NCI-H1105 (cell line): Measurements from ENCODE around the gene MIA3.
"Not testable (repeated sequence)": the region's sequence is repeated elsewhere in the genome, so short reads cannot be mapped to it uniquely, and the experiment has no call there.

Source experiments
- DNase-seq: peaks from one replicate; lab custom pipeline; 2025; lab: John Stamatoyannopoulos, UW

Gene MIA3

DNA sequence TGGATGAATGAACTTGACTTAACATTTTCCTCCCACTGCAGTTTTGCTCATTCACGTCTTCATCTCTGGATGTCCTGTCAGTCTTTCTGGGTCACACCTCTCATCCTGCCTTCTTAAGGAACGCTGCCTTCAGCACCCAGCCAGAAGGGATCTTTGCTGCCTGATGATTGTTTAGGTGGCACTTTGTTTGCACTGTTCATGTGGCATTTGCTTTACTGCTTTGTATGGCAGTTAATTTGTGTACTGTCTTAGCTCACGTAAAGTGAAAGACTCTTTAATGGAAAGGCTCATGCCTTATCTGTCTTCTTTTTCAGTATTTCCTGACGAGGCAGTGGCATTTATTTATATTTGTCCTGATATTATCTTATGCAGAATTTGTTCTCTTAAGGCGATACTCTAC lies 4.9 kb downstream of the MIA3 start:
- DNase-seq: no peak

DNA sequence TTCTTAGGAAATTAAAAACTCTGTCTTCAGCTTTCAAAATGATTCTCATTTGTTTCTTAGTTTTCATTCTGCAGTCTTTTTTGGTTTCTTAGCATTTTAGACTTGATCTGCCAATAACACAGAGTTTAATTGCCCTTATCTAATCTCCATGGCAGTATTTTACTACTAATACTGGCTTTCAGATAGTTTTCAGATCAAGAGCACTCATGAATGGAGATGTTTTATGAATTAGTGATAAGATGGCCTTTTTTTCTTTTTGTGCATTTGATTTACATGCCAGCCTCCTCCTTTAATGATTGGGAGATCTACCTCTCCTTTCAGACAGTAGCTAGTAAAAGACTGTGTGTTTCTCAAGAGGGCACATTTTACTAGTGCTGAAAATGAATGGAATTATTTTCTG lies 5.6 kb downstream of the MIA3 start:
- DNase-seq: no peak

DNA sequence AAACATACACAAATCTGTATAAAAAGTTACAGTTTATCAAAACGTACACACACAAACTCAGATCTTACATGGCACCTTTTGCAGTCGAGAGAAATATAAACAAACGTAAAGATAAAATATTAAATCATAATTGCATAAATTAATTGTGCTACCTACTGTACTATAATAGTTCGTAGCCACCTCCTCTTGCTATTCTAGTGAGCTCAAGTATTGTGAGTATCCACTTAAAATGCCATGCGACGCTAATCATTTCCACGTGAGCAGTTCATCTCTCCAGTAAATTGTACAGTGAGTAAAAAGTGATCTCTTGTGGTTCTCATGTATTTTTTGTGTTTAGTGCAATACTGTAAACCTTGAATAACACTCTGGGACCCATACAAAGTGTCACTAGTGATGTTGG lies 6.3 kb downstream of the MIA3 start:
- no peak for DNase-seq

DNA sequence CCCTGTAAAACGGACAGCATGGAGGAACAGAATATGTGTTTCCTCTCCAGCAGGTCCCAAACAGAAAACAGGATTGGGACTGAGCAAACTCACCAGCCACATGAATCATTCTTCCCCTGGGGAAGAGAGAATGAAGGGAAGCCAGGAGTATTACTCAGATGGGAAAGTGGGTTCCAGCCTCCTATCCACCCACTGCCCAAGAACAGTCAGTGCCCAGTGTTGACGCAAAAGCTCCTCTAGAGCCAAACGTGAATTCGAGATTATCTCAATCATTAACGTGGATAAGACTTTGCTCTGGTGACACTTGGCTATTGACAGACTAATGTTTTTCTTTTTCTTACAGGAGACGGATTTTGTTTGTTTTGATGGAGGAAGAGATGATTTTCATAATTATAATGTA lies 9.3 kb downstream of the MIA3 start:
- no peak for DNase-seq

DNA sequence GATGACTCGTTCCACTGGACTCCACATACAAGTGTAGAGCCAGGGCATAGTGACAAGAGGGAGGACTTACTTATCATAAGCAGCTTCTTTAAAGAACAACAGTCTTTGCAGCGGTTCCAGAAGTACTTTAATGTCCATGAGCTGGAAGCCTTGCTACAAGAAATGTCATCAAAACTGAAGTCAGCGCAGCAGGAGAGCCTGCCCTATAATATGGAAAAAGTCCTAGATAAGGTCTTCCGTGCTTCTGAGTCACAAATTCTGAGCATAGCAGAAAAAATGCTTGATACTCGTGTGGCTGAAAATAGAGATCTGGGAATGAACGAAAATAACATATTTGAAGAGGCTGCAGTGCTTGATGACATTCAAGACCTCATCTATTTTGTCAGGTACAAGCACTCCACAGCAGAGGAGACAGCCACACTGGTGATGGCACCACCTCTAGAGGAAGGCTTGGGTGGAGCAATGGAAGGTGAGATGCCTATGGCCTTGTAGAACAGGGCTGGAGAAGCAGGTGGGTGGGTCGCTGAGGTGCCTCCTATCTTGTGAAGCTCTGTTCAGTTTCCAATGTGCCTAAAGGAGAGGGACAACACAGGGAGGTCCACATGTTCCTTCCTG lies 12.1 kb downstream of the MIA3 start:
- DNase-seq: no peak

DNA sequence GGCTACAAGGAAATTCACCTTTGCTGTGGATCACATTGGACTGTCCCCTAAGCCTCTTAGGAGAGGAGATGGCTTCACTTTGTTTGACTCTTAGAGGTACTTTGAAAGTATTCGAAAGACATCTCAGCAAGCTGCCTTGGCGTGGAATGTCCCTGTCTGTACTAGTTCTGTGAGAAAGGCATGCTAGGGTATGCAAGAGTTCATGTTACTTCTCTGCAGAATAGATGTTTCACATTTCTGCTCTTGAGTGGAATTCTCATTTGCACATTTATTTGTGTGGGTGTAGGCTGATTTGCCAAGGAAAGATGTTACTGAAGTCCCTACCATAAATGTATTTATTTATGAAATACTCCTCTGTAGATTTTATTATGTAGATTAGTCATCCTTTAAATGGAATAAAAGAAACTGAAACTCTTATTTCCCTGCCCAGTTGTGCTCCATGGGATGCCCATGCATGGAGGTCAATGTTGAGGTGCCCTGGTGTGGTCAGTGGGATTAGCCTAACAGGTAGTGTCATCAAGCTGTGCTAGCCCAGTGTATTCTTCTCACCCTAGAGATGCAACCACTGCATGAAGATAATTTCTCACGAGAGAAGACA lies 13.8 kb downstream of the MIA3 start:
- DNase-seq: no peak

DNA sequence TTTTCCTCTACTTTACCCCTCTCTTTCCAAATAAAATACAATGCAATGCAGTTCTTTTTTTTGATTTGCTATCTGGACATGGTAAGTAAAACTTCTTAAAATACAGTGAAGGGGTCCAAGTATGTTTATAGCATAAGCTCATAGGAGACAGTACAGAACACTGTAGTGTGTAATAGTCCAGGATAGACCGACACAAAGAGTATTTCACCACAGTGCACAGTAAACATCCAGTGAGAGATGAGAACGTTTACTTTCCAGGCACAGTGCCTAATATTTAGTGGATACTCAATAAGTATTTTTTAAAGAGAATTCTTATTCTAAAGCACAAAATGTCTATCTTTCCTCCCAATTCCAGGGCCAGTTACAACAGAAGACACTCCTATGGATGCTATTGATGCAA lies 14.9 kb downstream of the MIA3 start:
- DNase-seq: no peak

DNA sequence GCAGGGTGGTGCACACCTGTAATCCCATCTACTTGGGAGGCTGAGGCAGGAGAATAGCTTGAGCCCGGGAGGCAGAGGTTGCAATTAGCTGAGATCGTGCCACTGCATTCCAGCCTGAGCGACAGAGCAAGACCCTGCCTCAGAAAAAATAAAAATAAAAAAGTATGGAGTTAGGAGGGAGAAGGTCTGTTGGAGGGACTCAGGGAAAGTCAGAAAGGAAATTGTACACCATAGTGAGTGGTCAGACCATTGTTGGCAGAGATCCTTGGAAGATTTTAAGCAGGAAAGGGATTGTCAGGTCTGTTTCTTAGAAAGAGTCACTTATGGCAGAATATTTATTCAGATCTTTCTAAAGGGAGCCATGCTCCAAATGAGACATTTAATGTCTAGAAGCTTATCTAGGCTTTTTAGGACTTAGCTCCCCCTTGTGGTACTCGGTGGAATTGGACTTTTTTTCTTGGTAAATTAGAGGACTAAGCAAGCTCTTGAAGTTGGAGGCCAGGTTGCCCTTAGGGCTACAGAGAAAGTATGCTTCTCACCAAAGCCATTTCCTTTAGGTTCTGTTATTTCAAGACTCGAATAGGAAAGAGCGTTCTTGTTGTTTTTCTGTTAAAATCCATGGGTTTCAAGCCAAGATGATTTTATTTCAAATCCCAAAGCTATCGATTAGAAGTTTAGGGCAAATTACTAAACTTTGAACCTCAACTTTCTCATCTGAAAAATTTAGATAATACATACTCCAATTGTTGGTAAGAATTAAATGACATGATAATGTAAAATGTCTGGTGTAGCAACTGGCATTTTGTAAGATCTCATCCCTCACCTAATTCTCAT lies 16.5 kb downstream of the MIA3 start:
- peak; percentile 71 for DNase-seq

DNA sequence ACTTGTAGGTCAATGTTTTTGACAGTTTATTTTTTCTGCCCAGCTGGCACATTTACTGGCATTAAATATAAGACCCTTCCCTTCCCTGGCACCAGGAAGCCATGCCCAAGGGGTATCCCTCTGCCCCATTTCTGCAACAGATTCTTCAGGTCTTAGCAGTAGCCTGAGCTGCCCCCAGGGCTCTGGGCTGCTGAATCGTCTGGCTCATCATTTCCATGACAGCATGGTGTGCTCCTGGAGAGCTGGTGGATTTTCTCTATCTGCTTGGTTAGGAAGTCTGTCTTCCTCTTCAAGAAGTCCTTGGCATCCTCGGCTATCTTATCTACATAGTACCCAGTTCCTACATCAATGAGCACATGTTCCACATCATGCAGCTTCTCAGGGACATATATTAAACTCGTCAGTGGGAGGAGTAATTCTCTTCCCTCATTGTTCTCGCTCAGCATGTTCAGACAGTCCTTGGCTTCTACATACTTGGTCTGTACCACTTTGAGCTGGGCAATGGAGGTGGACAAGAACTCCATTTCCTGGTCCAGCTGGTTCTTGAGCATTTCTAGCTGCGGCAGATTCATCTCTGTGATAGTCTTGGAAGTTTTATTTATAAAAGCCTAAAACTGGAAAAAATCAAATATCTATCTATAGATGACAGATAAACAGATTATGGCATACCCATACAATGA lies 23.5 kb downstream of the MIA3 start:
- DNase-seq: no peak

DNA sequence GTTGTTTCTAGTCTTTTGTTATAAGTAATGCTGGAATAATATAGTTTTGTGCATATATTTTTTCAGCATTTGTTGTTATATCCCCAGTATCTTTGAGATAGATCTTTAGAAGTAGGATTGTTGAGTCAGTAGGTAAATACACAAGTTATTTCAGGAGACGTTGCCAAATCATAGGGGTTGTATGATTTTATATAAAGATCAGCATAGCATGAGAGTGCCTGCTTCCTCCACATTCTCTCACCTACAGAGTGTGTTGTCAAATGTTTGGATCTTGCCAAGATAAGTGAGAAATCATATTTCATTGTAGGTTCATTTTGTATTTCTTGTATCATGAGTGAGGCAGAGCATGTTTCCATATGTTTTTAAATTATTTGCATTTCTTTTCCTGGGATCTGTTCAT lies 24.6 kb downstream of the MIA3 start:
- DNase-seq: no peak

DNA sequence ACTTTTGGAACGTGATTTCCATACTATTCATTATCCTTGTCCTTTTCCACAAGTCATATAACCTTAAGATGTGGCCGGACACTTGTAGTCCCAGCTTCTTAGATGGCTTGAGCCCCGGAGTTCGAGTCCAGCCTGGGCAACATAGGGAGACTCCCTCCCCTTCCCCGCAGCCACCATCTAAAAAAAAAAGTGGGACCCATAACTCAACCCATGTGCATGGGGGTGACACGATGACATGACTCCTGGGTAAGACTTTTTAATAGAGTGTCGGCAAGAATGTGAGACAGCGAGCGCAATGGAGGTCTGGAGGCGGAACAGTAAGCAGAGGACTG lies 25.7 kb downstream of the MIA3 start:
- no peak for DNase-seq

DNA sequence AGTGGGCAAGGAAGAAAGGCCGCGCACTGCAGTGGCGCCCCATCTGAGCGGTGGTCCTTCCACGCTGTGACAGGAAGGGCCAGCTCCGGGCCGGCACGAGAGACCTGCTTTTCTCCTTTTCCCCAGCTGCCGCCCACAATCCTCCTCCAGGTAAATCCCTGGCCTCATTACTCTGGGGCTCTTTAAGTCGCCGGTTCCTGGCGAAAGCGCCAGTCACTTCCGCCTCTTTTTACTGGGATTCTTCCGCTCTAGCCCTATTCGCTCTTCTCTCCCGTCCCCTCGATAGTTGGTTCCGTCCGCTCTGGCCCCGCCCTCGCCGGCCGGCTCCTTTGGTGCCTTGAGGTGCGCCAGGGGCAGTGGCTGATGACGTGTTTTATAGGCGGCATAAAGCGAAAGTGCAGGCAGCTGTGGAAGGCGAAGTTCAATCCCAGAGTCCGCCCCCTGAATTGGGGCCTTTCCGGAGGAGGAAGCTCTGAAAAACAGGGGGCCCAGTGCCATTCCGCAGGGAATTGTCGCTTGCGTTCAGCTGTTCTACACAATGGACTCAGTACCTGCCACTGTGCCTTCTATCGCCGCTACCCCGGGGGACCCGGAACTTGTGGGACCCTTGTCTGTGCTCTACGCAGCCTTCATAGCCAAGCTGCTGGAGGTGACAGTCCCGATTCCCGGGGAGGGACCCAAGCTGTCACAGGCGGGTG lies 26.2 kb downstream of the MIA3 start:
- DNase-seq: peak; percentile 99

DNA sequence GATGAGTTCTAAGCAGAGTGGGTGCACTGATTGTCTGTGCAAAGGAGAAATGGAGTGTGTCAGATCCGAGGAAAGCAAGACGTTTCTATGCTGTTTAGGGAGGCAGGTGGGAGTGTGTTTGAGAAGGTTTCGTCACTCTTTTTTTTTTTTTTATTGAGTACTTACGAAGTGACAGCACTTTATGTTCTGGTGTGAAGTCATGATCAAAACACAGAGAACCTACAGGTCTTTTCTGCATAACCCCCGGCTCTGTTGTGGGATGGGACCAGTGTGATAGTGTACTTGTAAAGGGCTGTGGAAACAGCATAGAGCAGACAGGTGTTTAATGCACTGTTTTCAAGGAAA lies 26.7 kb downstream of the MIA3 start:
- no peak for DNase-seq

DNA sequence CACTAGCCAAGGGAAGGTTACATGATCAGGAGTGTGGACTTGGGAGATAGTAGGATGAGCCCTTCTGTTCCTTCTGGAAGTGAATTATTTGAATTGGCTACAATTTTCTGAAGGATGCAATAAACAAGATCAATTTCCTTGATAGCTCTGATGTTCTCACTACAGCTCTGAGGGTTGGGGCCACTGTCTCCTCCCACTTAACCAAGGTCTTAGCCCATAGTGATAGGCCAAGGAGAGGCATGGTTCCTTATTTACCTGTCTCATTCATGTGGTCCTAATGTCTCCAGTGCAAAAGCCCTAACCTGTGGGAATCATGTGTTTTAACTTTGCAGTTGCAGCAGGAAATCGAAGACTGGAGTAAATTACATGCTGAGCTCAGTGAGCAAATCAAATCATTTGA lies 34.8 kb downstream of the MIA3 start:
- no peak for DNase-seq

DNA sequence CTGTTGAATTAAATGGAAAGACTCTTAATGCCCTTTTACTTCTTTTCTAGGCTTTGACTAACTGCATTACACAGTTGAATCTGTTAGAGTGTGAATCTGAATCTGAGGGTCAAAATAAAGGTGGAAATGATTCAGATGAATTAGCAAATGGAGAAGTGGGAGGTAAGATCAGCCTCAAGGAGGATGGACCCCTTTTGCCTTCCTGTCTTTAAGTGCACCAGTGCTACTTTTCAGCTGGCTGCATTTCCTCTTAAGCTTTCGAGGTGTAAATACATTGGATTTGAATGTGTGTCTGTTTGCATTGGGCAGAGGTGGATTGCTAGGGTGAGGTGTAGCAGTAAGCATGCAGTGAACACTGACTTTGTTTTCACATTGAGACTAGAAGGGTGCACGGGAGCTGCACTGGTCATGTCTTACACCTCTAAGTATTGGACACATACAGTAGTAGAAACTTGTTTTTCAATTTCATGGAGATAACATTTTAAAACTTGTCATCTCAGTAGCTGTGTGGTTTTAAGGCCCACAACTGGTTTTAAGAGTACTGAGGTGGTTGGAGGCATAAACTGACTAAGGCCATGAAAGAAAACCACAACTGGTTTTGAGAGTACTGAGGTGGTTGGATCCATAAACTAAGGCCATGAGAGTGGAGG lies 35.4 kb downstream of the MIA3 start:
- DNase-seq: no peak

DNA sequence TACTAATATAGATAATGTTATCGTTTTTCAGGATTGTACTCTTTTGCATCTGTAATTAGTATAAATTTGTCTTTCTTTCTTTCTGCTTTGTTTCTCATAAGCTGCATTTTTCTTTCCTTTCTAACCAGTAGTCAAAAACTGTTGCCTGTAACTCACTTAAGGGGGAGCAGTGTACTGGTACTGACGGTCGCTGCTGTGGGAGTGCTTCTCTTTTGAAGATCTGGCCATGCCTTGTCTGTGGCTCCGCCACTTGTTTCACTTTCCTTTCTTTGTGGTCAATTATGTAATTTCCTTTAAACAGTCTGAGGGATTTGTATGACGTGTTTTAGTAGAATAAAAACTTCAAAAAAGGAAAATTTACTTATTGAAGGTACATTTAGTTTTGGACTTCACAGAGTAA lies 37.0 kb downstream of the MIA3 start:
- no peak for DNase-seq

DNA sequence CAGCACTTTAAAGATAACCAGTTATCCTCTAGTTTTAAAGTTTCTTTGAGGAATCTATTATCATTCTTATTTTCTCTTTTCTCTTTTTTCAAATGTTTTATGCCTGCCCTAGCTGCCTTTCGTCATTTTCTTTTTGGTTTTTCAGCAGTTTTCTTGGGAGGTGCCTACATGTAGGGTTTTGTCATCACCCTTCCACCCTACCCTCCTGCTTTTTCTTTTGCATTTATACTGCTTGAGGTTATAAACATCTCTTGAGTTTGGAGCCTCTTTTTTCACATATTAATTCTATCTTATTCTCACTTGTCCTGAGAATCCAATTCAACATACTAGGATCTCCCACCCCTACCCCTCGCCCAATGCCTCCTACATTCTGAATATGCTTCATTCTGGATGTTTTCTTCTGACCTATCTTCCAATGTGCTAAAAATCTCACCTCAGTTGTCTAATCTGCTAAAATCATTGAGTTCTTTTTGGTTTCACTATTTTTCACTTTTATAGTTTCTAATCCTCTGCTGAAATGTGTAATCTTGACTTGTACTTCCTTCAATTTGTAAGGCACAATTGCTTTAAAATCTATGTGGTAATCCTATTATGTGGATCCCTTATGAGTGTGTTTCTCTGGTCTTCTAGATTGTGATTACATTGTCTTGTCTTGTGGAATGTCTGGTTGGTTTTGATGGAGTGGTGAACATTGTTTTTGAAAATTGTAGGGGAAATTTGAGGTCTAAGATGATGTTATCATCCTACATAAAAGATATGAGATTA lies 38.7 kb downstream of the MIA3 start:
- DNase-seq: no peak

DNA sequence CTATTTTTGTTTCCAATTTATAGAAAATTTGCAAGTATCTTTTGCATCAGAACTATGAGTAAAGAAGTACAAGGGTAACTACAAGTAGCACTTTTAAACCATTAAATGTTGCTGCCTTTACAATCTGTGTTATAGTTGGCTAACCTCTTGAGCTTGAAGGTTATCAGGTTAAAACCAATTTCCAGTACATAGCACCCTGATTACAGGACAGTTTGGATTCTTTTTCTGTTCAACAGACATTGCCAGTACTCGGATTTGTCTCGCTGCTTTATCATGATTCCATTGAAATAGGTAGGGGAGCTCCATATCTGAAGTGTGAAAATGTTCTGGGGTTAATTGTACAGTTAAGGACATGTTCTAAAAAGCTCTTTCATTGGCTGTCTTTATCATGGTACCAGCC lies 40.0 kb downstream of the MIA3 start:
- no peak for DNase-seq

DNA sequence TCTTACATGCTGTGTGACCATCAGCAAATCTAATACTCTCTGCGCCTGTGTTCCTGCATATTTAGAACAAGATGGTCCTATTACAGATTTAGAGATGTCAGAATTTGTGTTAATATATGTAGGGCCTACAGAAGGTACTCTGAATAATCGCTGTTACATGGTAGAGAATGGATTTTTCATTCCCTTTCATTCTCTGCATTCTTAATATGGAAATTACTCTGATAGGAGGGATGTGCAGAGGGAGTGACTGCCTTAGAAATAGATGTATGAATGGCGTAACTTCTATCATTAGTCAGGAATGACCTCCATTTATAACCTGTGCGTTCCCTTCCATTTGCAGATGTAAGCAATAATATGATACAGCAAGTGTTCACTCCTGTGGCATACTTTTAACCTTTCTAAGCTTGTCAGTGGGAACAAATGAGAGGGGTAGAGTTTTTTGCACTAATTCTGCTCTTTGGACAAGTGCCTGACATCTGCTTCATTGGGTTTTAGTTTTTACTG lies 45.6 kb downstream of the MIA3 start:
- DNase-seq: no peak

DNA sequence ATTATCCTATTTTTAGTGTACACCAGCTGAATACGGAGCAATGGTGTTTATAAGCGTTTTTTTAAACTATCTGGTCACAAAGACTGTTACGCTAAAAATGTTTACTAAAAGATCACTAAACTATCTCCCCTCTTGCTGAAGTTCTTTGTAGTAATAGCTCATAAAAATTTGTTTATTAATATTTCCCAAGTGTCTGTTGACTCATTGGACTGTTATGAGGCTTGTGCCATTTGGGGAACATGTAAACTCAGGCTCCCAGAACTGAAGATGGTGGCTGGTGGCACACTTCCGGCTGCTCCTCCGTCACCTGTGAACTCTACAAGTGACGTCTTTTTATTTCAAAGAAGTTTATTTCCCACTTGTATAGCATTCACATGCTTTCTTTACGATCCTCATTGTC lies 48.1 kb downstream of the MIA3 start:
- no peak for DNase-seq

DNA sequence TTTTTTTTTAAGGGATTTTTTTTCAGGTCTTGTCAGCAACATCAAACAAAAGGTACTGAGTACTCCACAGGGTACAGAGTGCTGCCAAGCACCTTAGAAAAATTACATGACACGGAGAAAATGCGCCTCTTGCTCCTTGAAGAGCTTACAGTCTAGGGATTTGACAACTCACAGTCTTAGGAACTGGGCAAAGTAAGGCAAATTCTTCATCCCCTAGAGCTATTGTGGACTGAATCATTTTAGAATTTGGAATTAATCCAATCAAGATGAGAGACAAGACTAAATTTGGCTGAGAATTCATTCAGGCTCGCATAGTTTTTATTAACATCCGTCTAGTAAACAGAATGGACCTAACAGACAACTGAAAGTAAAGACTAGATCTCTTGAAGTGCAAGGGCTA lies 50.3 kb downstream of the MIA3 start:
- DNase-seq: not testable (repeated sequence)
